PC-3 (cell line): Measurements from ENCODE around the gene DRGX. TPM values are rescaled to one million over a fixed set of nuclear protein-coding genes. Genes with fewer than 3 reads are reported as not detected.

ENCODE experiments used
- ATAC-seq: fragments of 200-7000 bp; cut with Tn5 transposase; 2 replicates; pipeline ENCODE4 v1.9.1; 2020; ENCODE audit warnings: mild to moderate bottlenecking, moderate library complexity
- BruUV-seq: library from RNA; stranded (reverse); fragments of 400-500 nt; replicated peaks from 2 replicates; lab custom pipeline; 2021; lab: Mats Ljungman, UMichigan
- CTCF ChIA-PET: fragments of 300-600 bp; sonication (Branson Sonifier 250); formaldehyde crosslinking; loops from one replicate; lab custom pipeline; 2022; ENCODE audit warnings: antibody characterized with exemption; lab: Charles Lee
- POLR2A ChIA-PET: fragments of 300-600 bp; sonication (Branson Sonifier 250); formaldehyde crosslinking; loops from one replicate; lab custom pipeline; 2022; ENCODE audit warnings: antibody characterized with exemption; ENCODE audit not compliant: unreplicated experiment; lab: Charles Lee
- DNase-seq: peaks from one replicate; pipeline ENCODE4 v3.0.0-alpha.2; 2015
- H2AFZ ChIP-seq: fragments of 300-600 bp; sonication (generic); 2 replicates; pipeline ENCODE4 v1.6.0; 2016; ENCODE audit warnings: antibody characterized with exemption, low read length
- H3F3A ChIP-seq: fragments of 300-600 bp; sonication (generic); one replicate; pipeline ENCODE4 v1.6.0; 2017; ENCODE audit warnings: antibody characterized with exemption, low read length, control low read depth, mild to moderate bottlenecking; ENCODE audit not compliant: unreplicated experiment
- H3K27ac ChIP-seq: fragments of 300-600 bp; sonication (generic); 2 replicates; pipeline ENCODE4 v1.5.1; 2016; ENCODE audit warnings: mild to moderate bottlenecking, low read length
- H3K27me3 ChIP-seq: fragments of 300-600 bp; sonication (generic); 2 replicates; pipeline ENCODE4 v1.6.1; 2016; ENCODE audit warnings: low read length, mixed read lengths
- H3K36me3 ChIP-seq: fragments of 300-600 bp; sonication (generic); 2 replicates; pipeline ENCODE4 v1.6.1; 2016; ENCODE audit warnings: low read depth, mixed run types, low read length, mixed read lengths
- H3K4me1 ChIP-seq: fragments of 300-600 bp; sonication (generic); 2 replicates; pipeline ENCODE4 v1.5.1; 2016; ENCODE audit warnings: low read length; ENCODE audit not compliant: insufficient read depth
- H3K4me2 ChIP-seq: fragments of 300-600 bp; sonication (generic); 2 replicates; pipeline ENCODE4 v1.6.0; 2016; ENCODE audit warnings: low read length
- H3K4me3 ChIP-seq: fragments of 300-600 bp; sonication (generic); 2 replicates; pipeline ENCODE4 v1.5.1; 2016; ENCODE audit warnings: mild to moderate bottlenecking, low read length, mixed read lengths
- H3K79me2 ChIP-seq: fragments of 300-600 bp; sonication (generic); 2 replicates; pipeline ENCODE4 v1.6.1; 2017; ENCODE audit warnings: low read length, mixed read lengths
- H3K9ac ChIP-seq: fragments of 300-600 bp; sonication (generic); 2 replicates; pipeline ENCODE4 v1.6.0; 2016; ENCODE audit warnings: mild to moderate bottlenecking, low read length
- H3K9me2 ChIP-seq: fragments of 300-600 bp; sonication (generic); replicated peaks from 2 replicates; pipeline ENCODE4 v1.6.1; 2016; ENCODE audit warnings: mixed run types, low read length, mixed read lengths
- H3K9me3 ChIP-seq: fragments of 300-600 bp; sonication (generic); 2 replicates; pipeline ENCODE4 v1.6.1; 2016; ENCODE audit warnings: low read length, mixed read lengths
- H4K20me1 ChIP-seq: fragments of 300-600 bp; sonication (generic); 2 replicates; pipeline ENCODE4 v1.6.1; 2016; ENCODE audit warnings: low read length, mixed read lengths
- EZH2 ChIP-seq: fragments of 300-600 bp; sonication (generic); IDR thresholded peaks from one replicate; pipeline ENCODE4 v1.6.1; 2017; ENCODE audit warnings: antibody characterized with exemption, mild to moderate bottlenecking, low read length; ENCODE audit not compliant: unreplicated experiment
- EZH2phosphoT487 ChIP-seq: fragments of 300-600 bp; sonication (generic); IDR thresholded peaks from 2 replicates; pipeline ENCODE4 v1.6.1; 2018; ENCODE audit warnings: mild to moderate bottlenecking, antibody characterized with exemption, low read length, borderline replicate concordance
- intact Hi-C: fragments of 100-400 bp; cut with micrococcal nuclease; formaldehyde crosslinking; loops from 2 replicates; pipeline ENCODE4 v1.9.0; 2023
- total RNA-seq: library from RNA; depleted of rRNA; stranded (reverse); fragments of >200 nt; gene quantifications from 2 replicates; pipeline ENCODE4 v1.2.3, GENCODE V29; 2014
- TF ChIP-seq, protein P1 (sequence below): fragments of 300-600 bp; sonication (generic); conservative IDR thresholded peaks from 2 replicates; pipeline ENCODE4 v1.5.1; 2017; ENCODE audit warnings: antibody characterized with exemption, low read depth, mild to moderate bottlenecking, low read length

The DRGX gene
- total RNA-seq, 1 experiment from 2014 or later: 0.33 TPM

- CTCF ChIA-PET: no interaction called here
- POLR2A ChIA-PET: no interaction called here
- no TSS peak for BruUV-seq
Measured at GRCh38 chr10:49334964-49335363, 60.9 kb downstream of the DRGX start.

DNA sequence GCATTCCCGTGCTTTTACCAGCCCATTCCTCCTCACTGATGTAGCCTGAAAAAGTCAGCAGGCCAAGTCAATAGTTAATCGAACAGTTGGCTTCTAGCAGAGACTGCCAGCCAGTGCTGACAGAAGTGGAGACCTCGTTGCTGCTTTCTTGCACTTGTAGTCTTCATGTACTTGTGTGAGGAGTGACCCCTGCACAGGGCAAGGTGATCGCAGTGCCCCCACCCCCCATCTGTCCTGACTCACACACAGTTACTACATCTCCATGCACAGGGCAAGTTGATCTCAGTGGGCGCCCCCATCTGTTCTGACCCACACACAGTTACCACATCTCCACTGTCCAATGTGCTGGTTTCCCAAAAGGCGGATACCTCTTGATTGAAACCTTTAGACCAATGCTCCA, 62.7 kb downstream of the DRGX start:
- Histone ChIP-seq H3K36me3 (no peaks in the 10 kb centered on the region), H3K9me2 (no peaks in the 10 kb centered on the region), H3K4me1 (no peaks in the 10 kb centered on the region), H2AFZ (no peak overlapping the region), H3K4me3 (no peak overlapping the region), H3K9me3 (no peaks in the 10 kb centered on the region), H3K79me2 (no peaks in the 10 kb centered on the region), H3F3A (no peaks in the 10 kb centered on the region), H4K20me1 (no peaks in the 10 kb centered on the region), H3K27ac (no peak overlapping the region), H3K4me2 (no peak overlapping the region), H3K9ac (no peak overlapping the region), H3K27me3 (peaks cover 68% of the 10 kb centered on the region)
- CTCF ChIA-PET: no interaction called here
- intact Hi-C loops: no loop called here
- ATAC-seq (no peak), DNase-seq (no peak)
- POLR2A ChIA-PET: no interaction called here
- no TSS peak for BruUV-seq
- TF ChIP-seq, protein P1, sequence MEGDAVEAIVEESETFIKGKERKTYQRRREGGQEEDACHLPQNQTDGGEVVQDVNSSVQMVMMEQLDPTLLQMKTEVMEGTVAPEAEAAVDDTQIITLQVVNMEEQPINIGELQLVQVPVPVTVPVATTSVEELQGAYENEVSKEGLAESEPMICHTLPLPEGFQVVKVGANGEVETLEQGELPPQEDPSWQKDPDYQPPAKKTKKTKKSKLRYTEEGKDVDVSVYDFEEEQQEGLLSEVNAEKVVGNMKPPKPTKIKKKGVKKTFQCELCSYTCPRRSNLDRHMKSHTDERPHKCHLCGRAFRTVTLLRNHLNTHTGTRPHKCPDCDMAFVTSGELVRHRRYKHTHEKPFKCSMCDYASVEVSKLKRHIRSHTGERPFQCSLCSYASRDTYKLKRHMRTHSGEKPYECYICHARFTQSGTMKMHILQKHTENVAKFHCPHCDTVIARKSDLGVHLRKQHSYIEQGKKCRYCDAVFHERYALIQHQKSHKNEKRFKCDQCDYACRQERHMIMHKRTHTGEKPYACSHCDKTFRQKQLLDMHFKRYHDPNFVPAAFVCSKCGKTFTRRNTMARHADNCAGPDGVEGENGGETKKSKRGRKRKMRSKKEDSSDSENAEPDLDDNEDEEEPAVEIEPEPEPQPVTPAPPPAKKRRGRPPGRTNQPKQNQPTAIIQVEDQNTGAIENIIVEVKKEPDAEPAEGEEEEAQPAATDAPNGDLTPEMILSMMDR: no peak
- TF ChIP-seq EZH2phosphoT487: no peak
- TF ChIP-seq EZH2: no peak

More at GRCh38 chr10:49334964-49335363, 60.9 kb downstream of the DRGX start:
- no peaks in the 10 kb centered on the region for H3K79me2 ChIP-seq
- TF ChIP-seq, protein P1: no peak
- TF ChIP-seq EZH2phosphoT487: no peak
- no peak for TF ChIP-seq EZH2
- ATAC-seq (no peak), DNase-seq (no peak)
- H3K4me3 ChIP-seq: no peak overlapping the region
- H3K36me3 ChIP-seq: no peaks in the 10 kb centered on the region
- H3F3A ChIP-seq: no peaks in the 10 kb centered on the region
- peaks cover 61% of the 10 kb centered on the region for H3K27me3 ChIP-seq
- no peaks in the 10 kb centered on the region for H4K20me1 ChIP-seq
- H3K4me1 ChIP-seq: no peaks in the 10 kb centered on the region
- no peak overlapping the region for H3K9ac ChIP-seq
- no peaks in the 10 kb centered on the region for H3K9me2 ChIP-seq
- intact Hi-C loops: no loop called here
- H2AFZ ChIP-seq: no peak overlapping the region
- no peaks in the 10 kb centered on the region for H3K9me3 ChIP-seq
- no peak overlapping the region for H3K27ac ChIP-seq
- no peak overlapping the region for H3K4me2 ChIP-seq

DNA sequence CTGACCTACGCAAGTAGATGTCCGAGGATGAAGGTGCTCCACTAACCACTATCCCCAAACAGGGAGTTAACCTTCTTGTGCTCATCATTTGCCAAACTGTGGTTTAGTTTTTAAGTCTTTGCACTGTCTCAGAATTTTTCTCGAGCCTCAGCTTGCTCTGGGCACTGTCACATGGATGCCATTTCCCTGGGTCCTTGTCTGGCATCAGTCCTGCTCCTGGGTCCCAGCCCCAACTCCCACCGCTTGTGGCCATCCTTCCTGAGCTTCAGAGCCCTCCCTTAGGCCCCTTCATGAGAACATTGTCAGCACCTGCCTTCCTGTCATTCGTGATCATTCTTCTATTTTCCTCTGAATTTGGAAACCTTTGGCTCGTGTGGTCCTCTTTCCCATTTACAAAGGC, 63.1 kb downstream of the DRGX start:
- Histone ChIP-seq H3K9ac (no peak overlapping the region), H3K4me2 (no peak overlapping the region), H4K20me1 (no peaks in the 10 kb centered on the region), H3K79me2 (no peaks in the 10 kb centered on the region), H3K36me3 (no peaks in the 10 kb centered on the region), H3F3A (no peaks in the 10 kb centered on the region), H3K4me1 (no peaks in the 10 kb centered on the region), H3K4me3 (no peak overlapping the region), H3K9me2 (no peaks in the 10 kb centered on the region), H3K9me3 (no peaks in the 10 kb centered on the region), H2AFZ (no peak overlapping the region), H3K27me3 (peaks cover 68% of the 10 kb centered on the region), H3K27ac (no peak overlapping the region)
- DNase-seq (no peak), ATAC-seq (no peak)
- no peak for TF ChIP-seq EZH2phosphoT487
- TF ChIP-seq EZH2: no peak
- TF ChIP-seq, protein P1: no peak
- ChIA-PET POLR2A (no interaction called here), CTCF (no interaction called here)
- intact Hi-C loops: no loop called here
- BruUV-seq: no TSS peak
